K562 (cell line): ENCODE results near the gene THAP4. TPM values are rescaled to one million over a fixed set of nuclear protein-coding genes. Genes with fewer than 3 reads are reported as not detected.

Experiments
- ATAC-seq: fragments of 200-7000 bp; cut with Tn5 transposase; 3 replicates; pipeline ENCODE4 v1.9.1; 2020; ENCODE audit warnings: moderate library complexity
- Bru-seq: library from RNA; stranded (reverse); fragments of 400-500 nt; gene quantifications from one replicate; lab custom pipeline; 2021; lab: Mats Ljungman, UMichigan
- BruChase-seq, 2 experiments: library from RNA; stranded (reverse); fragments of 400-500 nt; gene quantifications; one replicate each; lab custom pipeline; 2021; lab: Mats Ljungman, UMichigan
- BruUV-seq: library from RNA; stranded (reverse); fragments of 400-500 nt; replicated peaks from 2 replicates; lab custom pipeline; 2021; lab: Mats Ljungman, UMichigan
- CTCF ChIA-PET: fragments of 300-600 bp; formaldehyde crosslinking; extraction: SDS; loops from one replicate; lab custom pipeline; 2021; ENCODE audit warnings: low intra/inter-chr PET ratio; lab: Yijun Ruan, JAX
- POLR2A ChIA-PET: fragments of 300-600, 350-650 bp; sonication (Branson Sonifier 250); formaldehyde crosslinking; extraction: SDS; loops from one replicate; lab custom pipeline; 2021; ENCODE audit warnings: antibody characterized with exemption, inconsistent platforms; lab: Yijun Ruan, JAX
- DNase-seq, 4 experiments: peaks; one replicate each; pipeline versions ENCODE4 v3.0.0 to v3.0.0-alpha.2; 2011 to 2018; ENCODE audit warnings: low spot score in 3 of 4, mixed read lengths in 3 of 4; ENCODE audit errors: extremely low read depth in 1 of 4
- FAIRE-seq: peaks from 2 replicates; lab custom pipeline; 2011; peaks lifted over from hg19 to GRCh38; lab: Jason Lieb, UNC
- H2AFZ ChIP-seq: 2 replicates; pipeline ENCODE4 v1.6.0; 2011; ENCODE audit warnings: low read depth, low read length, control low read depth, inconsistent platforms
- H3K27ac ChIP-seq: fragments of 200-600 bp; 3 replicates; pipeline ENCODE4 v1.8.0; 2011; ENCODE audit warnings: low read depth, mild to moderate bottlenecking, control low read depth, inconsistent platforms, low read length, moderate library complexity, mixed read lengths; ENCODE audit errors: extremely low read depth
- H3K27me3 ChIP-seq, 2 experiments: fragments of 300-600 bp in 1 of 2; 2 replicates in 1 of 2; 3 replicates in 1 of 2; pipeline versions ENCODE4 v1.6.0 to v1.8.0; 2011; ENCODE audit warnings: inconsistent platforms in 2 of 2, low read length in 2 of 2, mild to moderate bottlenecking in 1 of 2, mixed read lengths in 1 of 2, moderate library complexity in 1 of 2; ENCODE audit not compliant: control insufficient read depth in 2 of 2, insufficient read depth in 2 of 2
- H3K36me3 ChIP-seq: fragments of 300-600 bp; 3 replicates; pipeline ENCODE4 v1.8.0; 2011; ENCODE audit warnings: mild to moderate bottlenecking, low read length, inconsistent platforms; ENCODE audit not compliant: control insufficient read depth, insufficient read depth
- H3K4me1 ChIP-seq, 2 experiments: fragments of 200-600 bp in 1 of 2; replicated peaks in 1 of 2; 2 replicates in 1 of 2; 3 replicates in 1 of 2; pipeline versions ENCODE4 v1.5.1 to v1.8.0; 2011; ENCODE audit warnings: inconsistent platforms in 2 of 2, low read length in 2 of 2, mild to moderate bottlenecking in 1 of 2, mixed read lengths in 1 of 2, moderate library complexity in 1 of 2; ENCODE audit not compliant: control insufficient read depth in 2 of 2, insufficient read depth in 2 of 2
- H3K4me2 ChIP-seq: 2 replicates; pipeline ENCODE4 v1.6.1; 2011; ENCODE audit warnings: low read length, control low read depth, inconsistent platforms, mixed read lengths; ENCODE audit not compliant: insufficient read depth
- H3K4me3 ChIP-seq: fragments of 200-600 bp; sonication (generic), shearing (Covaris generic); 2 replicates; pipeline ENCODE4 v1.5.1; 2016; ENCODE audit warnings: control low read depth, inconsistent platforms
- H3K79me2 ChIP-seq: fragments of 200-600 bp; 3 replicates; pipeline ENCODE4 v1.8.0; 2011; ENCODE audit warnings: low read length, inconsistent platforms; ENCODE audit not compliant: control insufficient read depth, insufficient read depth
- H3K9ac ChIP-seq, 2 experiments: 2 replicates each; pipeline versions ENCODE4 v1.6.0 to v1.6.1; 2011; ENCODE audit warnings: low read depth in 2 of 2, low read length in 2 of 2, control low read depth in 1 of 2, inconsistent platforms in 1 of 2, mild to moderate bottlenecking in 1 of 2, mixed read lengths in 1 of 2; ENCODE audit not compliant: insufficient read depth in 1 of 2
- H3K9me1 ChIP-seq: one replicate; pipeline ENCODE4 v1.6.0; 2011; ENCODE audit warnings: inconsistent platforms, mild to moderate bottlenecking, low read length, moderate library complexity; ENCODE audit not compliant: control insufficient read depth, insufficient read depth
- H3K9me3 ChIP-seq: replicated peaks from 2 replicates; pipeline ENCODE4 v1.5.1; 2011; ENCODE audit warnings: low read depth, low read length, inconsistent platforms; ENCODE audit not compliant: control insufficient read depth, insufficient read depth
- H4K20me1 ChIP-seq: replicated peaks from 2 replicates; pipeline ENCODE4 v1.6.1; 2011; ENCODE audit warnings: low read length, inconsistent platforms, mixed read lengths; ENCODE audit not compliant: control insufficient read depth, insufficient read depth
- ATF1 ChIP-seq, 2 experiments: fragments of 450-650 bp in 1 of 2; IDR thresholded peaks; 2 replicates each; pipeline ENCODE4 v1.6.1; 2016; ENCODE audit warnings: missing compliant biosample characterization in 1 of 2, missing genetic modification characterization in 1 of 2
- FOS ChIP-seq: IDR thresholded peaks from 3 replicates; pipeline ENCODE4 v1.6.1; 2011; ENCODE audit not compliant: insufficient read length; ENCODE audit errors: extremely low read depth
- GMEB1 ChIP-seq: fragments of 250-450 bp; sonication (Bioruptor Pico); IDR thresholded peaks from 2 replicates; pipeline ENCODE4 v1.4.0; 2020; ENCODE audit warnings: mild to moderate bottlenecking
- HCFC1 ChIP-seq: IDR thresholded peaks from 2 replicates; pipeline ENCODE4 v1.6.1; 2012; ENCODE audit warnings: low read depth, low read length, improper control_type of control experiment
- ID3 ChIP-seq, 2 experiments: fragments of 250-450 bp in 1 of 2; fragments of 450-650 bp in 1 of 2; sonication (Bioruptor Pico) in 1 of 2; IDR thresholded peaks; 2 replicates each; pipeline versions ENCODE4 v1.6.1 to v1.8.0; 2016 to 2021; ENCODE audit warnings: mild to moderate bottlenecking in 2 of 2, moderate library complexity in 2 of 2, missing compliant biosample characterization in 1 of 2, missing genetic modification characterization in 1 of 2
- SAP30 ChIP-seq: fragments of 200-600 bp; sonication (generic); IDR thresholded peaks from 2 replicates; pipeline ENCODE4 v1.6.1; 2012; ENCODE audit warnings: borderline replicate concordance, low read depth, mild to moderate bottlenecking, moderate library complexity, low read length, control low read depth, inconsistent platforms; ENCODE audit not compliant: insufficient read depth, poor library complexity, severe bottlenecking
- SMAD4 ChIP-seq: fragments of 250-450 bp; sonication (Bioruptor Pico); conservative IDR thresholded peaks from 2 replicates; pipeline ENCODE4 v1.8.0; 2021; ENCODE audit warnings: inconsistent platforms, mild to moderate bottlenecking, moderate library complexity
- TBP ChIP-seq: optimal IDR thresholded peaks from 2 replicates; pipeline ENCODE3; 2011; ENCODE audit warnings: low read depth, low read length, improper control_type of control experiment
- ZNF644 ChIP-seq: fragments of 200-800 bp; sonication (Bioruptor generic); IDR thresholded peaks from 2 replicates; pipeline ENCODE4 v1.6.1; 2016; ENCODE audit warnings: low read depth, missing genetic modification characterization, missing compliant biosample characterization
- WGBS: fragments of 100-300 bp; shearing (Covaris generic); methylation state at CpG from one replicate; pipeline ENCODE4 v1.1.6; 2016; ENCODE audit warnings: low coverage, mixed read lengths; ENCODE audit not compliant: insufficient coverage; ENCODE audit errors: missing lambda C conversion rate; 5-methylcytosine and 5-hydroxymethylcytosine counted together
- in situ Hi-C: fragments of 300-500 bp; cut with MboI; formaldehyde crosslinking; loops from 4 replicates; pipeline ENCODE4 v1.15.0; 2018; ENCODE audit warnings: inconsistent platforms, mixed read lengths
- intact Hi-C: fragments of 100-400 bp; cut with micrococcal nuclease; formaldehyde crosslinking; loops from 2 replicates; pipeline ENCODE4 v1.14.2; 2022
- long read RNA-seq, 3 experiments: library from polyadenylated mRNA in 2 of 3; library from RNA in 1 of 3; unstranded in 2 of 3; stranded (forward) in 1 of 3; transcript quantifications; one replicate each; pipeline ENCODE4 v2.0.0, GENCODE V29; 2019 to 2022
- polyA minus RNA-seq, 3 experiments: library from RNA; depleted of rRNA, polyadenylated mRNA; stranded (reverse); fragments of >200 nt; gene quantifications; 2 replicates each; pipeline ENCODE4 v1.2.3, GENCODE V29; 2011
- polyA plus RNA-seq, 8 experiments: library from polyadenylated mRNA; depleted of rRNA in 4 of 8; stranded (reverse) in 5 of 8; unstranded in 3 of 8; fragments of >200 nt; fragmentation: Nextera tagmentation in 2 of 8; fragmentation: Illumina TruSeq in 1 of 8; extraction: Ambion mirVana in 2 of 8; extraction: Trizol in 1 of 8; gene quantifications; 2 replicates each; pipeline versions ENCODE4 v1.2.1 to v1.2.3, GENCODE V29; 2011 to 2014; ENCODE audit warnings: inconsistent platforms in 1 of 8, missing spikeins in 1 of 8
- total RNA-seq, 7 experiments: library from RNA; depleted of rRNA in 6 of 7; stranded (reverse); fragments of >200 nt in 6 of 7; fragmentation: Illumina TruSeq in 2 of 7; extraction: Trizol in 2 of 7; gene quantifications; 2 replicates each; pipeline versions ENCODE4 v1.2.1 to v1.2.3, GENCODE V29; 2011 to 2021; ENCODE audit warnings: low replicate concordance in 1 of 7

The THAP4 gene, protein sequence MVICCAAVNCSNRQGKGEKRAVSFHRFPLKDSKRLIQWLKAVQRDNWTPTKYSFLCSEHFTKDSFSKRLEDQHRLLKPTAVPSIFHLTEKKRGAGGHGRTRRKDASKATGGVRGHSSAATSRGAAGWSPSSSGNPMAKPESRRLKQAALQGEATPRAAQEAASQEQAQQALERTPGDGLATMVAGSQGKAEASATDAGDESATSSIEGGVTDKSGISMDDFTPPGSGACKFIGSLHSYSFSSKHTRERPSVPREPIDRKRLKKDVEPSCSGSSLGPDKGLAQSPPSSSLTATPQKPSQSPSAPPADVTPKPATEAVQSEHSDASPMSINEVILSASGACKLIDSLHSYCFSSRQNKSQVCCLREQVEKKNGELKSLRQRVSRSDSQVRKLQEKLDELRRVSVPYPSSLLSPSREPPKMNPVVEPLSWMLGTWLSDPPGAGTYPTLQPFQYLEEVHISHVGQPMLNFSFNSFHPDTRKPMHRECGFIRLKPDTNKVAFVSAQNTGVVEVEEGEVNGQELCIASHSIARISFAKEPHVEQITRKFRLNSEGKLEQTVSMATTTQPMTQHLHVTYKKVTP
- 16.6 and 44.7 TPM in 2 replicates for total RNA-seq (2011; cell fraction: chromatin; rRNA removed; ENCODE audit: low replicate concordance)
- total RNA-seq (2011; cell fraction: nucleolus; rRNA removed): 27.8 and 36.2 TPM in 2 replicates
- total RNA-seq (2011; cell fraction: nucleoplasm; rRNA removed): 21.6 and 23.1 TPM in 2 replicates
- total RNA-seq (2014; rRNA removed) (56.2 and 79.2 TPM in 2 replicates), total RNA-seq (2014; rRNA removed; fragmentation: Illumina TruSeq; extraction: Trizol) (16.5 and 26.3 TPM in 2 replicates), total RNA-seq (2015; rRNA removed; fragmentation: Illumina TruSeq; extraction: Trizol) (50.1 and 50.5 TPM in 2 replicates), total RNA-seq (2021) (60.9 and 65.9 TPM in 2 replicates), polyA plus RNA-seq (2011; rRNA removed) (25.6 and 33.3 TPM in 2 replicates), polyA plus RNA-seq (2014; fragmentation: Illumina TruSeq; extraction: Trizol) (44.1 and 73.5 TPM in 2 replicates), polyA plus RNA-seq (2014; fragmentation: Nextera tagmentation; extraction: Ambion mirVana) (1 to 10 TPM; 8.6 to 9.2 TPM), polyA plus RNA-seq (2014; rRNA removed) (43.9 and 49.2 TPM in 2 replicates), polyA minus RNA-seq (2011; rRNA and poly(A)+ RNA removed) (14.2 and 18.5 TPM in 2 replicates), Bru-seq, nascent RNA (percentile 66 among the genes with signal in this experiment), BruChase-seq, experiment 1, labeled RNA remaining after a 2-hour chase (percentile 73 among the genes with signal in this experiment), BruChase-seq, experiment 2, labeled RNA remaining after a 6-hour chase (percentile 71 among the genes with signal in this experiment)
- 32.2 and 65.6 TPM in 2 replicates for polyA plus RNA-seq (2011; cell fraction: cytosol; rRNA removed)
- polyA plus RNA-seq (2011; cell fraction: nucleus; rRNA removed): 19.3 and 26.4 TPM in 2 replicates
- polyA plus RNA-seq (2012): 42.1 and 45.0 TPM in 2 replicates
- polyA minus RNA-seq (2011; cell fraction: cytosol; rRNA and poly(A)+ RNA removed): 25.8 and 30.1 TPM in 2 replicates
- polyA minus RNA-seq (2011; cell fraction: nucleus; rRNA and poly(A)+ RNA removed): 12.4 and 12.9 TPM in 2 replicates
- long read RNA-seq, experiment 1, transcript THAP4-204 (6 exons, 2,367 nt): major isoform, 124 of 208 reads
- long read RNA-seq, experiment 1, transcript THAP4-201 (2 exons, 581 nt): minor isoform, 5 of 208 reads
- long read RNA-seq, experiment 1, partial matches to known transcripts: 54 of 208 reads
- long read RNA-seq, experiment 1, other reads (novel, unspliced or antisense): 25 of 208 reads
- long read RNA-seq, experiment 2, transcript THAP4-204 (6 exons, 2,367 nt): major isoform, 43 of 80 reads
- long read RNA-seq, experiment 2, partial matches to known transcripts: 29 of 80 reads
- long read RNA-seq, experiment 2, other reads (novel, unspliced or antisense): 7 of 80 reads
- long read RNA-seq, experiment 3, transcript THAP4-204 (6 exons, 2,367 nt): major isoform, 19 of 24 reads
- long read RNA-seq, experiment 3, partial matches to known transcripts: 4 of 24 reads
- long read RNA-seq, experiment 3, other reads (novel, unspliced or antisense): 1 of 24 reads

GRCh38 chr2:241637018-241637794, at the start of gene THAP4, which contains the start of gene ATG4B:
Gene THAP4, minus strand, starts transcription at chr2:241637158. Its CDS starts 141 bp downstream, at chr2:241637017.
Gene ATG4B, plus strand, starts transcription at chr2:241637693. Its CDS starts 22 bp downstream, at chr2:241637715.
- in situ Hi-C loops: no loop called here
- Histone ChIP-seq H3K4me2 (peak within 1 kb of the TSS; percentile 89), H3K27ac (peak within 1 kb of the TSS; percentile 100), H2AFZ (peak within 1 kb of the TSS; percentile 97), H3K36me3 (peaks cover 45% of the 10 kb centered on the region; the same call in 2 of the 3 replicates), H3K27me3 (no peaks in the 10 kb centered on the region), H3K4me1 (peaks cover 7 to 21% of the 10 kb centered on the region in 2 experiments; a peak in 3 of 5 replicates), H3K79me2 (peaks cover 86% of the 10 kb centered on the region), H3K4me3 (peak within 1 kb of the TSS; percentile 87), H4K20me1 (no peaks in the 10 kb centered on the region), H3K9me1 (no peaks in the 10 kb centered on the region), H3K9ac (peak within 1 kb of the TSS; percentile 96 to 100), H3K9me3 (no peaks in the 10 kb centered on the region; the same call in 1 of the 2 replicates)
- ChIA-PET CTCF (no interaction called here), POLR2A (interaction anchor here (0.7 to 2.1 kb wide), 5 partner anchors 10 to 72 kb away, joined by 3 to 14 read pairs (median 4); no protein-coding TSS in a partner anchor)
- intact Hi-C loops: no loop called here
- DNase-seq: peak; percentile 77 to 89 (median 83)
- WGBS: under 1% methylated on average over 24 of the region's 123 CpGs
- ATAC-seq: peak; percentile 85
- no peak for FAIRE-seq
- no TSS peak for BruUV-seq
- peak; percentile 92 for TF ChIP-seq HCFC1
- peak; percentile 91 for TF ChIP-seq ATF1 (CRISPR knock-in tag; IDR thresholded peaks at IDR 0.05)
- peak; percentile 98 for TF ChIP-seq ATF1 (tag; IDR thresholded peaks at IDR 0.05)
- TF ChIP-seq SAP30: peak; percentile 80
- TF ChIP-seq FOS: no peak
- TF ChIP-seq ZNF644: peak; percentile 64; the same call in 1 of the 2 replicates
- peak; percentile 95 for TF ChIP-seq GMEB1 (CRISPR knock-in tag)
- peak; percentile 62 for TF ChIP-seq TBP
- TF ChIP-seq SMAD4: peak; percentile 82; the same call in 1 of the 2 replicates
- TF ChIP-seq ID3 (CRISPR knock-in tag; IDR thresholded peaks at IDR 0.05): no peak
- peak; percentile 66 for TF ChIP-seq ID3 (tag; IDR thresholded peaks at IDR 0.05)
